NCI-H2029 (cell line): Measurements from ENCODE around the gene HDAC4.
"Not testable (repeated sequence)": the region's sequence is repeated elsewhere in the genome, so short reads cannot be mapped to it uniquely, and the experiment has no call there.

Experiments used
- DNase-seq: peaks from one replicate; lab custom pipeline; 2025; lab: John Stamatoyannopoulos, UW

The HDAC4 gene

GRCh38 chr2:239086325-239087020 lies 314.3 kb downstream of the HDAC4 start:
- DNase-seq, result no peak

DNA sequence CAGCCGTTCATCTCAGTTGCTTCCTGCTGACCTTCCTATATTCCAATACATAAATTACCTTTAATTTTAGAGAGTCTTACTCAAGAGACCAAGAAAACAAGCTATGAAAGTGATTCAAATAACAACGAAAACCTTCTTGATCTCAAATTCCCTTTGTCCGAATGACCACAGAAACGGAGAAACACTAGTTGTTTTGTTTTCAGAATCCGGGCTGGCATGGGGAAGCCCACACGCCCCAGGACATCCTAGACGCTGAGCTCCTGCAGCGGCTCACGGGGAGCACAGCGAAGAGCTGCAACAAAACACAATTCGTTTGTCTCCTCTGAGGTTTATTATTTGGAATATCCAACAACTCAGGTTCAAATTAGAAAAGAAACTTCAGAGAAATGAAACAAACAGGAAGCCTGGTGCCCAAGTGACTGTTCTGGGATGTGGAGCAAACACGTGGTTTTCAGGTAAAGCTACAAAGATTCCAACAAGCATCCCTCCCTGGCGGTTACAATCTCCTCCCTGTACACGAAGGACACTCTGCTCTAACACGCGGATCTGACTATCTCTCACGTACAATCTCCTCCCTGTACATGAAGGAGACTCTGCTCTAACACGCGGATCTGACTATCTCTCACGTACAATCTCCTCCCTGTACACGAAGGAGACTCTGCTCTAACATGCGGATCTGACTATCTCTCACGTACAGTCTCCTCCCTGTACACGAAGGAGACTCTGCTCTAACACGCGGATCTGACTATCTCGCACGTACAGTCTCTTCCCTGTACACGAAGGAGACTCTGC lies 315.4 kb downstream of the HDAC4 start:
- DNase-seq, result no peak

GRCh38 chr2:239084007-239084406 lies 316.8 kb downstream of the HDAC4 start:
- DNase-seq, result no peak

- DNase-seq, result no peak
These were observed 318.4 kb downstream of the HDAC4 start for GRCh38 chr2:239082425-239082824.

GRCh38 chr2:239081622-239082021 lies 319.2 kb downstream of the HDAC4 start:
- no peak for DNase-seq

DNA sequence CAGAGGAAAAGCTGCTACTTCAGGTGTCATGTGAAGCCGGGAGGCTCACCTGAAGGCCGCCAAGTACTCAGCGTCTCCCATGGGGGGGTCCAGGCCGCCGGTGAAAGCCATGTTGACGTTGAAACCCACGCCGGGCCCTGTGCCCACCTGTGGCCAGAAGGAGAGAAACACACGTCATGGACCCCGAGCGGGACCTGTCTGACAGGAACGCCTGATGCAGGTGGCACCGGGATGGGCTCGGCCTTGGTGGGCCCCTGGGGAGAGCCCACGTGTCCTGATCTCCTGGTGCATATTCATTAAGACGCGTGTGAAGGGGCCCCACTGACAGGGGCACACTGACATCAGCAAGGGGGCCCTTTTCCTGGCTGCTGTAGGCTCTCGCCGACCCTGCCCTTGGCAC lies 319.8 kb downstream of the HDAC4 start:
- DNase-seq, result no peak

DNA sequence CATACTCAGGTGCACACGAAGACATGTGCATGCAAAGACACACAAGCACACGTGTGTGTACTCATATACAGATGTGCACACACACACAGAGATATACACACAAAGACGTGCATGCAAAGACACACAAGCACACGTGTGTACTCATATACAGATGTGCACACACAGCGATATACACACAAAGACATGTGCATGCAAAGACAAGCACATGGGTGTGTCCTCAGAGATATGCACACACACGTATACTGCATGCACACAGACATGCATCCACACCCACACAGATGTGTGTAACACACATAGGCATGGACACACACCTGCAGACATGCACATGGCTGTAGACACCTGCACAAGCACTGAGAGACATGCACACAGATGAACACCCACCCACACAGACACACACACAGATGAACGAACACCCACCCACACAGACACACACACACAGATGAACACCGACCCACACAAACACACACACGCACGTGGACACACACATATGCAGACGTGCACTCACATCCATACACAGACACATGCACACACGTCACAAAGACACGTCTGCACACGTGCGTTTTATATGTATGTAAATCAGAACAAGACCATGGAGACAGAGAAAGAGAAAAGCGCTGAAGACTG lies 321.0 kb downstream of the HDAC4 start:
- no peak for DNase-seq

GRCh38 chr2:239078128-239078924 lies 322.5 kb downstream of the HDAC4 start:
- DNase-seq, result no peak

DNA sequence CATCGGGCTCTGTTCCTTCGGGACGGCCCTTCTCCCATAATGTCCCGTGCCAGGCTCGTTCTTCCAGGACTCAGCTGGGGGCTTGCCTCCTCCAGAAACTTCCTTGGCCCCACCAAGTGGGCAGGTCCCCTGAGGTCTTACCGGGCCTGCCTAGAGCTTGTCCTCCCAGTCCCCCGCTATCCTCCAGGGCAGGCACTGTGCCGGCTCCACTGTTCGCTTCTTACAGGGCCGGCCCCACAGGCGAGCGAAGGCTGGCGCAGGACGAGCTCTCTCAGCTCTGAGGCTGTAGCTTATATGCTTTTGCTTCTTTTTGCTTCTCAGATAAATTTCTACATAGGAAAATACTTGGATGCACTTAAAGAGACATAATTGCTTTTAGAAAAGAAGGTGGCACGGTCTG lies 323.6 kb downstream of the HDAC4 start:
- no peak for DNase-seq

- DNase-seq, result no peak
These were observed 324.7 kb downstream of the HDAC4 start for GRCh38 chr2:239075918-239076758.

DNA sequence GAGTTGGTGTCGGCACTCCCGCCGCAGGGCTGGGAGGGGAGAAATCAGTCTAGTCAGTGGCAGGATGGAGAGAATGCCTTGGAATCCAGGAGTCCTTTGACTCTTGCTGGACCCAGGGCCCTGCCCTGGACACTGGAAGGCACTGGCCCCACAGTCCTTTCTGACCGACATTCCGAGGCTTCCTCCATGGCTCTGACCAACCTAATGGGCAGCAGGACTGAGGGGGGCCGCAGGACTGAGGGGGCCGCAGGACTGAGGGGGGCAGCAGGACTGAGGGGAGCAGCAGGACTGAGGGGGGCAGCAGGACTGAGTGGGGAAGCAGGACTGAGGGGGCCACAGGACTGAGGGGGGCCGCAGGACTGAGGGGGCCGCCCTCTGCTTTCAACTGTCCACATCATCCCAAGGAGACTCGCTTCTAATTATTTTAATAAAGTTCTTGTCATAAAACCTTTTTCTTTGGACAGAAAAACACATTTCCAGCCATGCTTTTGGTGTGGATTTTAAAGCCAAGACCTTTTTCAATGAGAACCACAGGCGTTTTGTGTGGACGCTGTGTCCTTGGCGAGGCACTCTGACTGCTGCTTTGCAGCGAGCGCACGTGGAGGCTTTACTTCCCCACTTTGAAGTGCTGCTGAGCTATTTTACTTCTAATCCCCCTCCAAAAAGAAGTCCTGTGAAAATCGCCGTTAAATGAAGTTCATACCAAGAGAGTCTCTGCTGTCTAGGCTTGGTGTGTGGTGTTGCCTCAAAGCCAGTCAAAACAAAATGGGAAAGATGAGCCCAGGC lies 326.9 kb downstream of the HDAC4 start:
- no peak for DNase-seq

- no peak for DNase-seq
These were observed 327.6 kb downstream of the HDAC4 start for GRCh38 chr2:239073270-239073669.

DNA sequence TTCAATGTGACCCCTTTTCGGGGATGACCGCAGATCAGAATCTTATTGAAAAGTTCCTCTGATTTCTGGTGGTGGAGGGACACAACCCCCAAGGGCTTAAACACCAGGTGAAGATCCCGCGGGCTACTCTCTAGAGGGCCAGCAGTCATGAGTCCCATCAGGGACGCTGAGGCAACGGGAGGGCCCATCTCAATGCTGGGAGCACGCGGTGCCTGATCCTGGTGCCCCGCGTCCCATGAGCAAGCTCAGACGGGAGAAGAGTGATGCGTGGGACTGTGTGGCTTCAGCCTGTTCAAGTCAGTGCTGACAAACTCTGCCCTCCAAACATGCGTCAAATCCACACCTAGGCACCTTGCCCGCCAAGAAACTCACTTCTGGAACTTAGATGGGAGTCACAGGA lies 328.0 kb downstream of the HDAC4 start:
- DNase-seq, result no peak

DNA sequence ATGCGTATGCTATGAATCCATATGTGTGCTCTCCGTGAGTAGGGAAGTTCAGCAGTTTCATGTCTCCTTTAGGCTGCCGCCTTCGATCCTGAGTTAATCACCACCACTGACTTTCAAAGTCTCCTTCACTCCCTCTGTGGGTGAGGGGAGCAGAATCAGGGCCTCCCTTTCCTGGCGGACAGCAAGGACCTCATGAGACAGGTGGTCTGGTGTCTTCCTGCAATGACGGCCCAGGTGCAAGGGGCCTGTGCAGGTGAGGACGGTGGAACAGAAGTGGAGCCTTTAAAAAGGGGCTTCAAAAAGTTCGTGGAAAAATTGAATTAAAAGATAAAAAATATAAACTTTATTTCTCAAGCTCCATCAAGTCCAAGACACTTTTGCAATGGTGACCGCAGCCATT lies 330.4 kb downstream of the HDAC4 start:
- DNase-seq, result no peak

DNA sequence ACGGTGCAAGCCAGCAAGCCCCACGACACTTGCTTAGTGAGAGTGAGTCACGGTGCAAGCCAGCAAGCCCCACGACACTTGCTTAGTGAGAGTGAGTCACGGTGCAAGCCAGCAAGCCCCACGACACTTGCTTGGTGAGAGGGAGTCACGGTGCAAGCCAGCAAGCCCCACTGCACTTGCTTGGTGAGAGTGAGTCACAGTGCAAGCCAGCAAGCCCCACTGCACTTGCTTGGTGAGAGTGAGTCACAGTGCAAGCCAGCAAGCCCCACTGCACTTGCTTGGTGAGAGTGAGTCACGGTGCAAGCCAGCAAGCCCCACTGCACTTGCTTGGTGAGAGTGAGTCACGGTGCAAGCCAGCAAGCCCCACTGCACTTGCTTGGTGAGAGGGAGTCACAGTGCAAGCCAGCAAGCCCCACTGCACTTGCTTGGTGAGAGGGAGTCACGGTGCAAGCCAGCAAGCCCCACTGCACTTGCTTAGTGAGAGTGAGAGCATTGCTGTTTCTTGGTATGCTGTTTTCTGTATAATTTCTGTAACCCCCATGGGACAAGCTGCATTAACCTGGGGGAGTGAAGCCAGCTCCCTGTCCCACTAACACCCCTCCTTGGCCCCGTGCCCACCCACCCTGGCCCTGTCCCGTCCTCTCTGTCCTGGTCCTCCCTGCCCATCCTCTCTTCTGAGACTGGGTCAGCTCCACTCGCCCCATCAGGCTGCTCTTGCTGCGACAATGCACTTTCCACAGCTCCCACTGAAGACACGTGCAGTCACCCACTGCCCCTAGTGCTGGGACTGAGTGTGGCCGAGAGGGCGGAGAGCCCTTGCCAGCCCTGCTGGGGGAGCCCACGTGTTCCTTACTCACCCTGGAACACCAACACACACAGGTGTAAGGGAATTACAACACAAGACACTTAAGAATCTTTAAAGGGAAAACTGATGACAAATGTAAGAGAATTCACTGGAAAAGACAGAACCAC lies 331.2 kb downstream of the HDAC4 start:
- not testable (repeated sequence) for DNase-seq

- no peak for DNase-seq
These were observed 332.4 kb downstream of the HDAC4 start for GRCh38 chr2:239068411-239068810.

DNA sequence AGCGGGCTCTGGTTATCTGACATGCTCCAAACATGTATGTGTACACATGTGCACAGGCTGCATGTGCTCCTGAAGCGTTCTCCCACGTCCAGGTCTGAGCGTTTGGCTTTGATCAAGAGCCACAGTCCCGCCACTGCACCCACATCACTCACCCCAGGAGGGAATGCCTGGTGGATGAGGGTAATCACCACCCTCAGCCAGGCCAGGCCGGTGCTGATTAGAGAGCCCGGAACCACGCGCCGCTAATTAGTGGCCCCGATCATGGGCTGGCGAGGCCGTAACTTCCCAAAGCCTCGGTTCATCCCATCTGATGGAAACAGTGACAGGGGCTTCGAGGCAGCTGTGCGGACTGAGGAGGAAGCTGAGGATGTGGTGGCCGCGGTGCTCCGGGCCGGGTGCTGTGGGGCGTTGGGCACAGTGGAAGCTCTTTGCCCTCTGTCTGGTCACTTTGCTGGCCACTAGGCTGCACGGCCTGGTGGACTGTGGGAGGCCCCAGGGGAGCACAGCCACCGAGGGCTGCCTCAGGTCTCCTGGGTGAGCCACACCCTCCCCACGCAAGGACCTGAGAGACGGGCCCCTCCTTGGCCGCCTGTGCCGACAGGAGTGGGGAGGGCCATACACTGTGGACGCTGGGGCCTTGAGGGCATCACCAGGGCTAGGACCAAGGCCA lies 333.5 kb downstream of the HDAC4 start:
- no peak for DNase-seq

- DNase-seq, result no peak
These were observed 334.2 kb downstream of the HDAC4 start for GRCh38 chr2:239066597-239066996.

DNA sequence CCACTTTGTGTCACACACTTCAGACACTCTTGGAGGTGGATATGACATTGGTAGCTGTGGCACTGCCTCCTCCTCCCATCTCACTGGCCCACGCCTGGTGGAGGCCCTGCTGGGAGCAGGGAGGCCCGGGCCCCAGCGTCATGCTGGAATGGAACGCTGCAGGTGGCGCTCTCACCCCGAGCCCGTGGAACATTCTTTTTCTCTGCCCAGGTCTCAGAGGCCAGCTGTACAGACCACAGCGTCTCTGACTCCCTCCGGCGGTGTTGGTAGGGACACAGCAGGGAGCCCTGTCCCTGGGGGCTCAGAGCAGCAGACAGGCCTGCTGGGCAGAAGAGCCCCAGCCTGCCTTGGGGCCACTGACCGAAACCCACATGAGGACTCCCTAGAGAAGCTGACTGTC lies 334.9 kb downstream of the HDAC4 start:
- no peak for DNase-seq
